H1 (cell line): ENCODE measurements around the gene MOK. TPM values are rescaled to one million over a fixed set of nuclear protein-coding genes. Genes with fewer than 3 reads are reported as not detected.

ENCODE experiments used
- CEBPB ChIP-seq: IDR thresholded peaks from 2 replicates; pipeline ENCODE4 v1.6.1; 2012; ENCODE audit warnings: low read depth, low read length
- CTBP2 ChIP-seq: IDR thresholded peaks from 2 replicates; pipeline ENCODE4 v1.7.0; 2011; ENCODE audit warnings: borderline replicate concordance, mild to moderate bottlenecking, moderate library complexity, mixed read lengths, low read length; ENCODE audit not compliant: insufficient read depth, insufficient read length
- EZH2 ChIP-seq: fragments of 200-600 bp; sonication (generic); IDR thresholded peaks from 2 replicates; pipeline ENCODE4 v1.7.1; 2012; ENCODE audit warnings: low read depth, mild to moderate bottlenecking, moderate library complexity, low read length, inconsistent platforms; ENCODE audit not compliant: severe bottlenecking
- FOSL1 ChIP-seq: IDR thresholded peaks from 2 replicates; pipeline ENCODE4 v1.6.1; 2011; ENCODE audit warnings: mild to moderate bottlenecking, low read depth, low read length, moderate library complexity; ENCODE audit not compliant: insufficient read depth
- KDM4A ChIP-seq: IDR thresholded peaks from one replicate; pipeline ENCODE4 v1.7.1; 2012; ENCODE audit warnings: low read depth, mild to moderate bottlenecking, moderate library complexity, low read length, inconsistent platforms; ENCODE audit not compliant: severe bottlenecking
- POLR2A ChIP-seq, 2 experiments: IDR thresholded peaks; 1 replicate in 1 of 2; 2 replicates in 1 of 2; pipeline ENCODE4 v1.6.1; 2011; ENCODE audit warnings: low read depth in 2 of 2, low read length in 2 of 2, mild to moderate bottlenecking in 2 of 2; ENCODE audit errors: control extremely low read depth in 1 of 2
- SIN3A ChIP-seq, 2 experiments: IDR thresholded peaks in 1 of 2; conservative IDR thresholded peaks in 1 of 2; 2 replicates each; pipeline ENCODE4 v1.6.1; 2011 to 2012; ENCODE audit warnings: low read length in 2 of 2, improper control_type of control experiment in 1 of 2, low read depth in 1 of 2, mild to moderate bottlenecking in 1 of 2
- TAF1 ChIP-seq: IDR thresholded peaks from 2 replicates; pipeline ENCODE4 v1.6.1; 2011; ENCODE audit warnings: mild to moderate bottlenecking, low read depth, low read length
- TBP ChIP-seq: IDR thresholded peaks from 2 replicates; pipeline ENCODE4 v1.6.1; 2011; ENCODE audit warnings: low read depth, low read length, improper control_type of control experiment
- TEAD4 ChIP-seq: IDR thresholded peaks from 2 replicates; pipeline ENCODE4 v1.6.1; 2012; ENCODE audit warnings: low read depth, low read length, inconsistent platforms, mixed read lengths
- polyA plus RNA-seq, 7 experiments: library from polyadenylated mRNA; depleted of rRNA in 3 of 7; stranded (reverse) in 5 of 7; unstranded in 2 of 7; fragments of >200 nt in 5 of 7; fragments of 200-250 nt in 2 of 7; gene quantifications; 1 replicate in 5 of 7; 2 replicates in 1 of 7; 4 replicates in 1 of 7; pipeline versions ENCODE4 v1.2.1 to v1.2.3, GENCODE V29; 2011 to 2013; ENCODE audit warnings: missing spikeins in 2 of 7, mixed read lengths in 2 of 7
- total RNA-seq: library from RNA; stranded (reverse); fragmentation: NEBNext Ultra II Directional; extraction: Animal tissue kit (Norgen Biotek cat#: 25700); gene quantifications from 2 replicates; pipeline ENCODE4 v1.2.1, GENCODE V29; 2021
- TF ChIP-seq, protein P1 (sequence below): fragments of 300-600 bp; sonication (generic); IDR thresholded peaks from 2 replicates; pipeline ENCODE4 v1.7.1; 2012; ENCODE audit warnings: low read length, moderate library complexity, mild to moderate bottlenecking, inconsistent platforms; ENCODE audit not compliant: insufficient replicate concordance

MOK gene
- total and polyA plus RNA-seq, 2 of the 8 experiments (the other 6 are each of a cell fraction or from before 2014, with no cell fraction given), result 2.1 to 2.5 TPM

DNA sequence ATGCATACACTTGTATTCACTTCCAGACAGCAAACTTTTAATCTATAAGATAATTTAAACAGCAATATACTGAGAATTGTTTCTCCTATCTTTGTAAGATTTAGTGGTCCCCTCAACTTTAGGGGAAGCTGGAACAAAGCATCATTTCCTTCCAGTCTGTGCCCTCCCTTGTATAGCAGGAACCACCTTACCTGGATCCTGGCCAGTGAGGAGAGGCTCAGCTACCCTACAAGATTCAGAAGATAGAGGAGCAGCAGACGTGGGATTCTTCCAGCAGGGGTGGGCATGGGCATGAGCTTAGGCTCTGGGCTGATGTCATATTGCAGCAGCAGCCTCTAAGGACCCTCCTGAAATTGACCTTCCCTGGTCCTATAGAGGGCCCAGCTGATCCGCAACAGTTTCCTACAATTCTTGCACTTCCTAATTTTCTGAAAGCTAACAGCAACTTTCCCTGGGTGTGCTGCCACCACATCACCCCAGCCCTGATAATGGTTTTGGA, 21.3 kb downstream of the MOK start (continued):
- no peak for TF ChIP-seq CTBP2
- no peak for TF ChIP-seq KDM4A
- TF ChIP-seq CEBPB, result no peak
- no peak for TF ChIP-seq EZH2
- TF ChIP-seq SIN3A (conservative IDR thresholded peaks at IDR 0.05 in 1 of 2, IDR thresholded peaks at IDR 0.05 in 1 of 2; ENCODE audit: low read depth in 1 of 2, low read length in 2 of 2), result no peak
- TF ChIP-seq POLR2A (IDR thresholded peaks at IDR 0.05; ENCODE audit: control extremely low read depth in 1 of 2, low read depth in 2 of 2, low read length in 2 of 2), result no peak
- no peak for TF ChIP-seq TEAD4
- TF ChIP-seq TBP, result no peak
- TF ChIP-seq TAF1, result no peak
- TF ChIP-seq, protein P1, sequence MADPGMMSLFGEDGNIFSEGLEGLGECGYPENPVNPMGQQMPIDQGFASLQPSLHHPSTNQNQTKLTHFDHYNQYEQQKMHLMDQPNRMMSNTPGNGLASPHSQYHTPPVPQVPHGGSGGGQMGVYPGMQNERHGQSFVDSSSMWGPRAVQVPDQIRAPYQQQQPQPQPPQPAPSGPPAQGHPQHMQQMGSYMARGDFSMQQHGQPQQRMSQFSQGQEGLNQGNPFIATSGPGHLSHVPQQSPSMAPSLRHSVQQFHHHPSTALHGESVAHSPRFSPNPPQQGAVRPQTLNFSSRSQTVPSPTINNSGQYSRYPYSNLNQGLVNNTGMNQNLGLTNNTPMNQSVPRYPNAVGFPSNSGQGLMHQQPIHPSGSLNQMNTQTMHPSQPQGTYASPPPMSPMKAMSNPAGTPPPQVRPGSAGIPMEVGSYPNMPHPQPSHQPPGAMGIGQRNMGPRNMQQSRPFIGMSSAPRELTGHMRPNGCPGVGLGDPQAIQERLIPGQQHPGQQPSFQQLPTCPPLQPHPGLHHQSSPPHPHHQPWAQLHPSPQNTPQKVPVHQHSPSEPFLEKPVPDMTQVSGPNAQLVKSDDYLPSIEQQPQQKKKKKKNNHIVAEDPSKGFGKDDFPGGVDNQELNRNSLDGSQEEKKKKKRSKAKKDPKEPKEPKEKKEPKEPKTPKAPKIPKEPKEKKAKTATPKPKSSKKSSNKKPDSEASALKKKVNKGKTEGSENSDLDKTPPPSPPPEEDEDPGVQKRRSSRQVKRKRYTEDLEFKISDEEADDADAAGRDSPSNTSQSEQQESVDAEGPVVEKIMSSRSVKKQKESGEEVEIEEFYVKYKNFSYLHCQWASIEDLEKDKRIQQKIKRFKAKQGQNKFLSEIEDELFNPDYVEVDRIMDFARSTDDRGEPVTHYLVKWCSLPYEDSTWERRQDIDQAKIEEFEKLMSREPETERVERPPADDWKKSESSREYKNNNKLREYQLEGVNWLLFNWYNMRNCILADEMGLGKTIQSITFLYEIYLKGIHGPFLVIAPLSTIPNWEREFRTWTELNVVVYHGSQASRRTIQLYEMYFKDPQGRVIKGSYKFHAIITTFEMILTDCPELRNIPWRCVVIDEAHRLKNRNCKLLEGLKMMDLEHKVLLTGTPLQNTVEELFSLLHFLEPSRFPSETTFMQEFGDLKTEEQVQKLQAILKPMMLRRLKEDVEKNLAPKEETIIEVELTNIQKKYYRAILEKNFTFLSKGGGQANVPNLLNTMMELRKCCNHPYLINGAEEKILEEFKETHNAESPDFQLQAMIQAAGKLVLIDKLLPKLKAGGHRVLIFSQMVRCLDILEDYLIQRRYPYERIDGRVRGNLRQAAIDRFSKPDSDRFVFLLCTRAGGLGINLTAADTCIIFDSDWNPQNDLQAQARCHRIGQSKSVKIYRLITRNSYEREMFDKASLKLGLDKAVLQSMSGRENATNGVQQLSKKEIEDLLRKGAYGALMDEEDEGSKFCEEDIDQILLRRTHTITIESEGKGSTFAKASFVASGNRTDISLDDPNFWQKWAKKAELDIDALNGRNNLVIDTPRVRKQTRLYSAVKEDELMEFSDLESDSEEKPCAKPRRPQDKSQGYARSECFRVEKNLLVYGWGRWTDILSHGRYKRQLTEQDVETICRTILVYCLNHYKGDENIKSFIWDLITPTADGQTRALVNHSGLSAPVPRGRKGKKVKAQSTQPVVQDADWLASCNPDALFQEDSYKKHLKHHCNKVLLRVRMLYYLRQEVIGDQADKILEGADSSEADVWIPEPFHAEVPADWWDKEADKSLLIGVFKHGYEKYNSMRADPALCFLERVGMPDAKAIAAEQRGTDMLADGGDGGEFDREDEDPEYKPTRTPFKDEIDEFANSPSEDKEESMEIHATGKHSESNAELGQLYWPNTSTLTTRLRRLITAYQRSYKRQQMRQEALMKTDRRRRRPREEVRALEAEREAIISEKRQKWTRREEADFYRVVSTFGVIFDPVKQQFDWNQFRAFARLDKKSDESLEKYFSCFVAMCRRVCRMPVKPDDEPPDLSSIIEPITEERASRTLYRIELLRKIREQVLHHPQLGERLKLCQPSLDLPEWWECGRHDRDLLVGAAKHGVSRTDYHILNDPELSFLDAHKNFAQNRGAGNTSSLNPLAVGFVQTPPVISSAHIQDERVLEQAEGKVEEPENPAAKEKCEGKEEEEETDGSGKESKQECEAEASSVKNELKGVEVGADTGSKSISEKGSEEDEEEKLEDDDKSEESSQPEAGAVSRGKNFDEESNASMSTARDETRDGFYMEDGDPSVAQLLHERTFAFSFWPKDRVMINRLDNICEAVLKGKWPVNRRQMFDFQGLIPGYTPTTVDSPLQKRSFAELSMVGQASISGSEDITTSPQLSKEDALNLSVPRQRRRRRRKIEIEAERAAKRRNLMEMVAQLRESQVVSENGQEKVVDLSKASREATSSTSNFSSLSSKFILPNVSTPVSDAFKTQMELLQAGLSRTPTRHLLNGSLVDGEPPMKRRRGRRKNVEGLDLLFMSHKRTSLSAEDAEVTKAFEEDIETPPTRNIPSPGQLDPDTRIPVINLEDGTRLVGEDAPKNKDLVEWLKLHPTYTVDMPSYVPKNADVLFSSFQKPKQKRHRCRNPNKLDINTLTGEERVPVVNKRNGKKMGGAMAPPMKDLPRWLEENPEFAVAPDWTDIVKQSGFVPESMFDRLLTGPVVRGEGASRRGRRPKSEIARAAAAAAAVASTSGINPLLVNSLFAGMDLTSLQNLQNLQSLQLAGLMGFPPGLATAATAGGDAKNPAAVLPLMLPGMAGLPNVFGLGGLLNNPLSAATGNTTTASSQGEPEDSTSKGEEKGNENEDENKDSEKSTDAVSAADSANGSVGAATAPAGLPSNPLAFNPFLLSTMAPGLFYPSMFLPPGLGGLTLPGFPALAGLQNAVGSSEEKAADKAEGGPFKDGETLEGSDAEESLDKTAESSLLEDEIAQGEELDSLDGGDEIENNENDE, result no peak
- no peak for TF ChIP-seq FOSL1
